ENCODE measurements around the gene SREBF1.

Gene SREBF1

DNA sequence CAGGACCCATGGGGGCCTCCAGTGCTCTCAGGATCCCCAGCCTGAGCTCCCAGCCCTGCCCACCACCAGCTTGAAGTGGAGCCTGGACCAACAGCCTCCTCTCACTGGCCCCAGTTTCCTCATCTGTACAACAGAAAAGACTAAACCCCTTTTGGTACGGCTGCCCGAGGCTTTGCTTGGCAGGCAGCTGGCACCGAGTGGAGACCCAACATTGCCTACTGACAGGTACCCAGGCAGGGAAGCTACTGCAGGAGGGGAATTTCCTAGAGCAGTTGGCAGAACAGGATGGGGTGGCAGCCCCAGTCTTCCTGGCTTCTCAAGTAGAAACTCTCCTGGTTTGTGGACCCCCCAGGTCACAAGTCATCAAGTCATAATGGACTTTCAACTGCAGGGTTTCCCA is 14.2 kb downstream of the SREBF1 start:
- DNase-seq: no peak

GRCh38 chr17:17822189-17822588 is 14.6 kb downstream of the SREBF1 start:
- no peak for DNase-seq

GRCh38 chr17:17820463-17821158 is 16.2 kb downstream of the SREBF1 start:
- DNase-seq: no peak

DNA sequence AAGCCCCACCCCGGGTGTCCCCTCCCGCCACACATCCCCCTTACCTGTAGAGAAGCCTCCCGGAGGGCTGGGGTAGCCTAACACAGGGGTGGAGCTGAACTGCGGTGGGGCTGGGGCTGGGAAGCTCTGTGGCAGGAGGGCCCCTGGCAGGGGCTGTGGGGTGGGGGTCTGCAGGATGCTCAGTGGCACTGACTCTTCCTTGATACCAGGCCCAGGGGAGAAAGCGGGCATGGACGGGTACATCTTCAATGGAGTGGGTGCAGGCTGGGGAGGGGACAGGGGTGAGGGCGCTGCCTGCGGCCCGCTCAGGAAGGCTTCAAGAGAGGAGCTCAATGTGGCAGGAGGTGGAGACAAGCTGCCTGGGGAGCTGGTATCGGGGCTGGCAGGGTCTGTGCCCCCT is 16.7 kb downstream of the SREBF1 start:
- DNase-seq: no peak

GRCh38 chr17:17819561-17819995 is 17.2 kb downstream of the SREBF1 start:
- DNase-seq: peak; percentile 74

DNA sequence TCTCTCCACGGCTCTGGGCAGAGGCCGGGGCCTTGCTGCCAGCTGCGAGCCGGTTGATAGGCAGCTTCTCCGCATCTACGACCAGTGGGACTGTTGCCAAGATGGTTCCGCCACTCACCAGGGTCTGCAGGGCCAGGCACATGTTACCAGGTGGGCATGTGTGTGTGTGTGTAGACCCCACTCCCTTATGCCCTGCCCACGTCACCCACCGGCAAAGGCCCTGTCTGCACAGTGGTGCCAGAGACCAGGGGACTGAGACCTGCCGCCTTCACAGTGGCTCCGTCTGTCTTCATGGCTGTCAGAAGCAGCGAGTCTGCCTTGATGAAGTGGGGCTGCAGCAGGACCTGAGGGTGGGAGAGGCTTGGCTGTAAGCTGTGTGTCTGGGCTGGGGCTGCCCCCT is 17.7 kb downstream of the SREBF1 start:
- DNase-seq: no peak

DNA sequence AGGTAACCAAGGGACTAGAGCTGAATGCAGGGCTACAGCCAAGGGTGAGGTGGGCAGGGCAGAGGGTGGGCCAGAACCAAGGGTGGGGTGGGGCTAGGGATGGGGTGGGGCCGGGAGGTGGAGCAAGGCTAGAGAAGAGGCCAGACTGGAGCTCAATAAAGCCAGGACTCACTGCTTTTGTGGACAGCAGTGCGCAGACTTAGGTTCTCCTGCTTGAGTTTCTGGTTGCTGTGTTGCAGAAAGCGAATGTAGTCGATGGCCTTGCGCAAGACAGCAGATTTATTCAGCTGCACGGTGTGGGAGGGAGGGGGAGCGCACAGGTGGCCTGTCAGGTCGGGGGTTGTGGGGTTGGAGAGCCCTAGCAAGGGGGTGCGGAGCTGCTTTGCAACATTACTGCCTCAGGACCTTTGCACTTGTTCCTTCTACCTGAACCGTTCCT is 18.7 kb downstream of the SREBF1 start:
- DNase-seq: no peak

DNA sequence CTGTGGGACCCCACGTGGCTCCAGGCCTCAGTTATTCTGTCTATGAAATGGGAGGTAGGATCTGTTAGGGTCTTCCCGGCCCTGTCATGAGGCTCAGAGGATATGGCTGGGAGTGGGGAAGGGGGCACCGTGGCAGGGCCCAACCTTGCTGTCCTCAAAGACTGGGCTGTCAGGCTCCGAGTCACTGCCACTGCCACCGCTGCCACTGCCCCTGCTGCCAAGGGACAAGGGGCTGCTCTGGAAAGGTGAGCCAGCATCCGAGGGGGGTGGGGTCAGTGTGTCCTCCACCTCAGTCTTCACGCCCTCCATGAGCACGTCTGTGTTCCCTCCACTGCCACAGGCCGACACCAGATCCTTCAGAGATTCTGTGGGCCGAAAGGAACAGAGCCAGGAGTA is 19.2 kb downstream of the SREBF1 start:
- no peak for DNase-seq

DNA sequence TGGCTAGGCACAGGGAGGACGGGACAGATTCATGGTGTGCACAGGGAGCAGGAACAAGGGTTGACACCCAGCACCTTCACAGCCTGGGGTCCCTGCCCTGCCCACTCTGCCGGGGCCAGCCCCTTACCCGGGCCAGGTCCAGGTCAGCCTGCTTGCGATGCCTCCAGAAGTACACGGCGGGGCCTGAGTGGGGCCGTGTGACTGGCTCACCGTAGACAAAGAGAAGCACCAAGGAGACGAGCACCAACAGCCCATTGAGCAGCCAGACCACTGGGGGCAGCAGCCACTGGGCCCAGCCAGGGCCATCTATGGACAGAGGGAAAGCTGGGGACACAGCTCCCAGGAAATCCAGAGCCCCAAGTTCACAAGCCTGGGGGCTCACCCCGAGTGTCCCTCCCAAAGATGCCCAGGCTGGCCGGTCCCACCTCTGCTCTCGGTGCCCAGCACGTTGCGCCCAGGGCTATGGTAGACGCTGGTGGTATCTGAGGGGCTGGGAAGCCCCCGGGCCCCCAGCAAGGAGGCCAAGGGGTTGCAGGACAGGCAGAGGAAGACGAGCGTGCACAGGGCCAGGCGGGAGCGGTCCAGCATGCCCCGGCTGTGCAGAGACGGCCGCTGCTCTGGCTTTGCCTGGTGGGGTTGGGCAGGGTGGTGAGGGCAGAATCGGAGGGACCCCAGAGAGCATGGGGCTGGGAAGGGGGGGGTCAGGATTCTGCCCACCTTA is 19.8 kb downstream of the SREBF1 start:
- no peak for DNase-seq

DNA sequence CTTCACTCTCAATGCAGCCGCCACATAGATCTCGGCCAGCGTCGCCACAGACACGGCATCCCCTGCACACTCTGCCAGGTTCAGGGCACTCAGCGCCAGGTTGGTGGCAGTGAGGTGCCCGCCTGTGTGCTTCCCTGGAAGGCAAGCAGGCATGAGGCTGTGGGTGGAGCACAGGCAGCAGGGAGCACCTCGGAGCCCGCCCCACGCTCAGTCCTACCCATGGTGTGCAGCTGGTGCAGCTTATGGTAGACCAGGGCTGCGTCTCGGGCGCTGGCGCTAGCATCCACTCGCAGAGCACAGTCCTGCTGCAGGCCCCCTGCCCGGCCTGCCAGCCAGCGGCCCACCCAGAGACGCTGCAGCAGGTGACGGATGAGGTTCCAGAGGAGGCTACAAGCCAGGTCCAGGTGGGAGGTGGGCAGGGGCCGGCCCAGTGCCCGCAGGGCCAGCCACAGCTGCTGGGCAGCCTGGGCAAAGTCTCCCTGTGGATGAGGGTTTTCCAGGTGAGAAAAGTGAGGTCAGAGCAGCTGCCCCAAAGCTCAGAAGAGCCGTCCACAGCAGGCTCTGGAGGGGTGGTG is 20.5 kb downstream of the SREBF1 start:
- DNase-seq: no peak

- DNase-seq: no peak
Measured at GRCh38 chr17:17815436-17816200, 21.2 kb downstream of the SREBF1 start.

GRCh38 chr17:17815062-17815406 is 21.8 kb downstream of the SREBF1 start:
- no peak for DNase-seq

GRCh38 chr17:17814162-17815061 is 22.4 kb downstream of the SREBF1 start:
- DNase-seq: no peak

- no peak for DNase-seq
Measured at GRCh38 chr17:17813725-17814095, 23.1 kb downstream of the SREBF1 start.

DNA sequence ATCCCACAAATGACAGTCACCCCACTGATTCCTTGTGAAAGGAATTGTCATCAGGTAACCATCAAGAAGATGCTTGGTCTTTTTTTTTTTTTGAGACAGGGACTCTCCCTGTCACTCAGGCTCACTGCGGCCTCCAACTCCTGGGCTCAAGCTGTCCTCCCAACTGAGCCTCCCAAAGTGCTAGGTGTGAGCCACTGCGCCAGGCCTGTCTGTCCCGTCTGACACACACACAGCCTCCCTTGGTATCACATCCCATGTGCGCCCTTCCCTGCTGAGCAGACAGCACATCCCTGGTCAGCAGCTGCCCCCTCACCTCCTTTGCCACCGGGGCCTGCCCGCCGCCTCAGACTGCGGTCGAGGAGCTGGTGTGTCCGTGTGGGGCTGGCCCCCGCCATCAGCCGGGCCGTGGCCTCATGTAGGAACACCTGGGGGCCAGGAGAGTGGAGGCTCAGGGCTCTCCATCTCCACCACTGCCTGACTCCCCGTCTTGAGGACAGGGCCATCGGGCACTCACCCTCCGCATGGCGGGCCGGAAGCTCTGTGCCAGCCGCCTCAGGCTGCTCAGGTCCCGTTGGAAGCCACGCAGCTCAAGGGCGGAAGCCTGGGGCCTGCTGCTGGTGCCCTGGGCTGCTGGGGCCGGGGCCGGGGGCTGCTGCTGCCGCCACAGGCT is 23.6 kb downstream of the SREBF1 start:
- DNase-seq: no peak

GRCh38 chr17:17812211-17813054 is 24.4 kb downstream of the SREBF1 start:
- DNase-seq: peak; percentile 48

GRCh38 chr17:17811381-17812210 is 25.2 kb downstream of the SREBF1 start:
- no peak for DNase-seq

- no peak for DNase-seq
Measured at GRCh38 chr17:17810895-17811248, 25.9 kb downstream of the SREBF1 start.

GRCh38 chr17:17810084-17810894 is 26.5 kb downstream of the SREBF1 start:
- DNase-seq: no peak
